Hindlimb muscle (tissue), 1 donor: ENCODE data around the gene ARMH3. TPM values are rescaled to one million over a fixed set of nuclear protein-coding genes. Genes with fewer than 3 reads are reported as not detected.

Experiments used
- DNase-seq: peaks from one replicate; pipeline ENCODE4 v3.0.0-alpha.2; 2013
- polyA plus RNA-seq: library from polyadenylated mRNA; unstranded; fragments of 120-200 nt; gene quantifications from one replicate; pipeline ENCODE4 v1.2.1, GENCODE V29; 2013; ENCODE audit not compliant: insufficient read length

The ARMH3 gene
- polyA plus RNA-seq, 1 donor = 15.2 TPM

GRCh38 chr10:101938305-101939007 lies 117.5 kb downstream of the ARMH3 start:
- DNase-seq = no peak

GRCh38 chr10:101935431-101935830 lies 120.5 kb downstream of the ARMH3 start:
- no peak for DNase-seq

GRCh38 chr10:101934686-101935305 lies 121.2 kb downstream of the ARMH3 start:
- DNase-seq = no peak

- DNase-seq = no peak
Measured at GRCh38 chr10:101933976-101934375, 122.0 kb downstream of the ARMH3 start.

GRCh38 chr10:101932183-101932582 lies 123.8 kb downstream of the ARMH3 start:
- no peak for DNase-seq

- no peak for DNase-seq
Measured at GRCh38 chr10:101925027-101925426, 130.9 kb downstream of the ARMH3 start.

- no peak for DNase-seq
Measured at GRCh38 chr10:101923256-101923655, 132.7 kb downstream of the ARMH3 start.

GRCh38 chr10:101922846-101923245 lies 133.1 kb downstream of the ARMH3 start:
- DNase-seq = no peak

- no peak for DNase-seq
Measured at GRCh38 chr10:101920546-101920945, 135.4 kb downstream of the ARMH3 start.

GRCh38 chr10:101919026-101919770 lies 136.8 kb downstream of the ARMH3 start:
- DNase-seq = no peak

GRCh38 chr10:101912561-101913179 lies 143.3 kb downstream of the ARMH3 start:
- no peak for DNase-seq

- DNase-seq = no peak
Measured at GRCh38 chr10:101906586-101907183, 149.3 kb downstream of the ARMH3 start.

GRCh38 chr10:101905251-101905650 lies 150.7 kb downstream of the ARMH3 start:
- no peak for DNase-seq

- peak; percentile 36 for DNase-seq
Measured at GRCh38 chr10:101903827-101904550, 152.0 kb downstream of the ARMH3 start.

GRCh38 chr10:101902820-101903145 lies 153.2 kb downstream of the ARMH3 start:
- no peak for DNase-seq

GRCh38 chr10:101902032-101902819 lies 153.7 kb downstream of the ARMH3 start:
- no peak for DNase-seq

- no peak for DNase-seq
Measured at GRCh38 chr10:101901340-101901739, 154.6 kb downstream of the ARMH3 start.

- no peak for DNase-seq
Measured at GRCh38 chr10:101897633-101898032, 158.3 kb downstream of the ARMH3 start.

- DNase-seq = no peak
Measured at GRCh38 chr10:101896225-101896877, 159.6 kb downstream of the ARMH3 start.

- DNase-seq = no peak
Measured at GRCh38 chr10:101895781-101896180, 160.2 kb downstream of the ARMH3 start.

- DNase-seq = no peak
Measured at GRCh38 chr10:101894742-101895141, 161.2 kb downstream of the ARMH3 start.
